ENCODE measurements around the gene CNFN. TPM values are rescaled to one million over a fixed set of nuclear protein-coding genes. Genes with fewer than 3 reads are reported as not detected.

The CNFN gene
- 0.89 and 1.6 TPM in 2 replicates for total RNA-seq (2022)
- Bru-seq, nascent RNA, result not detected
- BruChase-seq, experiment 1, labeled RNA remaining after a 6-hour chase, result not detected
- not detected for BruChase-seq, experiment 2, labeled RNA remaining after a 2-hour chase
- long read RNA-seq, result 0 reads

- H3K27ac Mint-ChIP-seq (ENCODE audit: low read depth, unreplicated experiment), result no peak within 1 kb of the TSS
- intact Hi-C loops (cut with micrococcal nuclease), result loop anchor here (10.0 kb wide), 1 partner anchor 145 kb away; the partner anchor contains the start of gene GSK3A
- no TSS peak for BruUV-seq (replicated peaks)
- ChIA-PET POLR2A (no interaction called here), CTCF (no interaction called here)
- peaks cover 11% of the 10 kb centered on the region for H3K4me1 Mint-ChIP-seq (ENCODE audit: insufficient read depth, unreplicated experiment)
- no peaks in the 10 kb centered on the region for H3K9me3 Mint-ChIP-seq (ENCODE audit: unreplicated experiment)
- H3K27me3 Mint-ChIP-seq (ENCODE audit: insufficient read depth, unreplicated experiment), result peaks cover 34% of the 10 kb centered on the region
- no peak for DNase-seq (ENCODE audit: unreplicated experiment)
- H3K36me3 Mint-ChIP-seq (ENCODE audit: insufficient read depth, unreplicated experiment), result no peaks in the 10 kb centered on the region
- TF ChIP-seq CTCF (IDR thresholded peaks at IDR 0.05; ENCODE audit: unreplicated experiment), result no peak
- no peak within 1 kb of the TSS for H3K4me3 Mint-ChIP-seq (ENCODE audit: unreplicated experiment)
Measured at GRCh38 chr19:42389899-42390298, at the start of gene CNFN. Gene CNFN, minus strand, starts transcription at chr19:42390297. Its CDS starts 1,260 bp downstream, at chr19:42389037.

GRCh38 chr19:42436006-42436405 lies 45.9 kb upstream of the CNFN start:
- POLR2A ChIA-PET, result no interaction called here
- BruUV-seq (replicated peaks), result no TSS peak
- Mint-ChIP-seq H3K4me1 (ENCODE audit: insufficient read depth, unreplicated experiment) (peaks cover 11% of the 10 kb centered on the region), H3K36me3 (ENCODE audit: insufficient read depth, unreplicated experiment) (no peaks in the 10 kb centered on the region), H3K27me3 (ENCODE audit: insufficient read depth, unreplicated experiment) (peaks cover 6% of the 10 kb centered on the region), H3K9me3 (ENCODE audit: unreplicated experiment) (no peaks in the 10 kb centered on the region), H3K27ac (ENCODE audit: low read depth, unreplicated experiment) (no peak overlapping the region), H3K4me3 (ENCODE audit: unreplicated experiment) (no peak overlapping the region)
- intact Hi-C loops (cut with micrococcal nuclease), result no loop called here
- CTCF ChIA-PET, result interaction anchor here (0.6 to 1.2 kb wide), 3 partner anchors 53 to 327 kb away, joined by 3 read pairs; no protein-coding TSS in a partner anchor
- DNase-seq (ENCODE audit: unreplicated experiment), result no peak
- TF ChIP-seq CTCF (IDR thresholded peaks at IDR 0.05; ENCODE audit: unreplicated experiment), result no peak

GRCh38 chr19:42435316-42435715 lies 45.2 kb upstream of the CNFN start:
- POLR2A ChIA-PET, result interaction anchor here (0.6 to 1.7 kb wide), 2 partner anchors 12 to 986 kb away, joined by 4 read pairs; no protein-coding TSS in a partner anchor
- H3K36me3 Mint-ChIP-seq (ENCODE audit: insufficient read depth, unreplicated experiment), result no peaks in the 10 kb centered on the region
- peaks cover 11% of the 10 kb centered on the region for H3K4me1 Mint-ChIP-seq (ENCODE audit: insufficient read depth, unreplicated experiment)
- CTCF ChIA-PET, result interaction anchor here (0.7 to 0.9 kb wide), 2 partner anchors 53 to 326 kb away, joined by 3 read pairs; no protein-coding TSS in a partner anchor
- intact Hi-C loops (cut with micrococcal nuclease), result no loop called here
- no peak for TF ChIP-seq CTCF (IDR thresholded peaks at IDR 0.05; ENCODE audit: unreplicated experiment)
- DNase-seq (ENCODE audit: unreplicated experiment), result no peak
- no TSS peak for BruUV-seq (replicated peaks)
- H3K27ac Mint-ChIP-seq (ENCODE audit: low read depth, unreplicated experiment), result no peak overlapping the region
- no peaks in the 10 kb centered on the region for H3K9me3 Mint-ChIP-seq (ENCODE audit: unreplicated experiment)
- H3K27me3 Mint-ChIP-seq (ENCODE audit: insufficient read depth, unreplicated experiment), result no peaks in the 10 kb centered on the region
- H3K4me3 Mint-ChIP-seq (ENCODE audit: unreplicated experiment), result no peak overlapping the region

GRCh38 chr19:42433503-42434260 lies 43.6 kb upstream of the CNFN start:
- no TSS peak for BruUV-seq (replicated peaks)
- ChIA-PET POLR2A (interaction anchor here (0.7 to 1.7 kb wide), 2 partner anchors 10 to 932 kb away, joined by 3 to 4 read pairs; no protein-coding TSS in a partner anchor), CTCF (interaction anchor here (0.6 to 2.2 kb wide), 19 partner anchors 8 to 854 kb away, joined by 3 to 12 read pairs (median 4); no protein-coding TSS in a partner anchor)
- peaks cover 11% of the 10 kb centered on the region for H3K4me1 Mint-ChIP-seq (ENCODE audit: insufficient read depth, unreplicated experiment)
- TF ChIP-seq CTCF (IDR thresholded peaks at IDR 0.05; ENCODE audit: unreplicated experiment), result peak; percentile 77
- no peak overlapping the region for H3K27ac Mint-ChIP-seq (ENCODE audit: low read depth, unreplicated experiment)
- H3K36me3 Mint-ChIP-seq (ENCODE audit: insufficient read depth, unreplicated experiment), result no peaks in the 10 kb centered on the region
- no peak overlapping the region for H3K4me3 Mint-ChIP-seq (ENCODE audit: unreplicated experiment)
- H3K9me3 Mint-ChIP-seq (ENCODE audit: unreplicated experiment), result no peaks in the 10 kb centered on the region
- H3K27me3 Mint-ChIP-seq (ENCODE audit: insufficient read depth, unreplicated experiment), result no peaks in the 10 kb centered on the region
- intact Hi-C loops (cut with micrococcal nuclease), result loop anchor here (1.0 kb wide), 4 partner anchors 10 to 325 kb away; no protein-coding TSS in a partner anchor
- peak; percentile 90 for DNase-seq (ENCODE audit: unreplicated experiment)

All from MCF 10A (cell line).